HepG2 (cell line): ENCODE results near the gene KCTD18. TPM values are rescaled to one million over a fixed set of nuclear protein-coding genes. Genes with fewer than 3 reads are reported as not detected.
A peak's percentile ranks its signal among the peaks of the same experiment; 100 is the strongest.

ENCODE experiments used
- ATAC-seq: fragments of 200-7000 bp; cut with Tn5 transposase; 3 replicates; pipeline ENCODE4 v1.9.1; 2020; ENCODE audit warnings: mild to moderate bottlenecking, moderate library complexity
- BruUV-seq: library from RNA; stranded (reverse); fragments of 400-500 nt; replicated peaks from 2 replicates; lab custom pipeline; 2021; lab: Mats Ljungman, UMichigan
- CTCF ChIA-PET: fragments of 300-600 bp; formaldehyde crosslinking; extraction: SDS; loops from one replicate; lab custom pipeline; 2021; ENCODE audit warnings: low total read pairs, inconsistent platforms, low intra/inter-chr PET ratio; lab: Yijun Ruan, JAX
- POLR2A ChIA-PET: fragments of 350-600 bp; sonication (Branson Sonifier 250); formaldehyde crosslinking; loops from one replicate; lab custom pipeline; 2020; ENCODE audit warnings: antibody characterized with exemption, inconsistent platforms; lab: Yijun Ruan, JAX
- DNase-seq: peaks from one replicate; pipeline ENCODE4 v3.0.0-alpha.2; 2015; ENCODE audit warnings: low spot score
- FAIRE-seq: peaks from 3 replicates; lab custom pipeline; 2011; peaks lifted over from hg19 to GRCh38; lab: Jason Lieb, UNC
- H2AFZ ChIP-seq: one replicate; pipeline ENCODE4 v1.6.1; 2011; ENCODE audit warnings: low read length, inconsistent platforms
- H3K27ac ChIP-seq: fragments of 300-600 bp; 3 replicates; pipeline ENCODE4 v1.8.0; 2011; ENCODE audit warnings: mixed run types, mild to moderate bottlenecking, mixed read lengths, low read length, inconsistent platforms; ENCODE audit not compliant: insufficient read depth; ENCODE audit errors: extremely low read length
- H3K27me3 ChIP-seq, 2 experiments: fragments of 200-600 bp in 1 of 2; 2 replicates in 1 of 2; 3 replicates in 1 of 2; pipeline versions ENCODE4 v1.6.0 to v1.8.0; 2011; ENCODE audit warnings: low read length in 2 of 2, mild to moderate bottlenecking in 2 of 2, moderate library complexity in 2 of 2, inconsistent platforms in 1 of 2; ENCODE audit not compliant: insufficient read depth in 2 of 2, control insufficient read depth in 1 of 2
- H3K36me3 ChIP-seq, 2 experiments: fragments of 200-600 bp in 1 of 2; replicated peaks in 1 of 2; 2 replicates in 1 of 2; 3 replicates in 1 of 2; pipeline versions ENCODE4 v1.5.1 to v1.8.0; 2011; ENCODE audit warnings: low read length in 2 of 2, inconsistent platforms in 1 of 2; ENCODE audit not compliant: insufficient read depth in 2 of 2, control insufficient read depth in 1 of 2
- H3K4me1 ChIP-seq: 2 replicates; pipeline ENCODE4 v1.5.1; 2012; ENCODE audit warnings: low read length, inconsistent platforms; ENCODE audit not compliant: insufficient read depth
- H3K4me2 ChIP-seq: 2 replicates; pipeline ENCODE4 v1.6.0; 2011; ENCODE audit warnings: low read depth, low read length, inconsistent platforms
- H3K4me3 ChIP-seq, 3 experiments: fragments of 200-600 bp in 1 of 3; sonication (generic), shearing (Covaris generic) in 1 of 3; replicated peaks in 1 of 3; 2 replicates each; pipeline ENCODE4 v1.5.1; 2011 to 2016; ENCODE audit warnings: low read length in 3 of 3, inconsistent platforms in 2 of 3, low read depth in 2 of 3, mild to moderate bottlenecking in 2 of 3, control low read depth in 1 of 3, mixed read lengths in 1 of 3; ENCODE audit not compliant: insufficient read depth in 1 of 3
- H3K79me2 ChIP-seq: one replicate; pipeline ENCODE4 v1.6.1; 2011; ENCODE audit warnings: low read length, inconsistent platforms; ENCODE audit not compliant: insufficient read depth
- H3K9ac ChIP-seq: 2 replicates; pipeline ENCODE4 v1.6.0; 2011; ENCODE audit warnings: mild to moderate bottlenecking, low read depth, low read length, inconsistent platforms; ENCODE audit not compliant: insufficient read depth
- H3K9me3 ChIP-seq: 2 replicates; pipeline ENCODE4 v1.5.1; 2012; ENCODE audit warnings: mild to moderate bottlenecking, low read length
- H4K20me1 ChIP-seq: 2 replicates; pipeline ENCODE4 v1.6.0; 2011; ENCODE audit warnings: inconsistent platforms, mild to moderate bottlenecking, low read length, moderate library complexity; ENCODE audit not compliant: insufficient read depth
- CREM ChIP-seq, 2 experiments: sonication (generic) in 1 of 2; formaldehyde crosslinking in 1 of 2; IDR thresholded peaks; 2 replicates each; pipeline versions ENCODE4 v1.4.0 to v1.6.1; 2016 to 2020; ENCODE audit warnings: antibody characterized with exemption in 1 of 2, mild to moderate bottlenecking in 1 of 2, missing genetic modification reagents in 1 of 2
- EEA1 ChIP-seq: sonication (generic); formaldehyde crosslinking; IDR thresholded peaks from 2 replicates; pipeline ENCODE4 v1.5.1; 2020; ENCODE audit warnings: mild to moderate bottlenecking, missing genetic modification reagents, borderline replicate concordance
- HNF4G ChIP-seq, 2 experiments: sonication (generic) in 1 of 2; formaldehyde crosslinking in 1 of 2; IDR thresholded peaks; 2 replicates each; pipeline versions ENCODE4 v1.4.0 to v1.6.1; 2011 to 2020; ENCODE audit warnings: borderline replicate concordance in 2 of 2, low read depth in 2 of 2, mild to moderate bottlenecking in 2 of 2, low read length in 1 of 2, missing genetic modification reagents in 1 of 2, moderate library complexity in 1 of 2
- IKZF4 ChIP-seq: sonication (generic); formaldehyde crosslinking; IDR thresholded peaks from 2 replicates; pipeline ENCODE4 v1.5.1; 2020; ENCODE audit warnings: borderline replicate concordance, mild to moderate bottlenecking, low read depth, missing genetic modification reagents; ENCODE audit errors: not compliant biosample characterization
- KLF11 ChIP-seq: IDR thresholded peaks from 2 replicates; pipeline ENCODE4 v1.6.1; 2016; ENCODE audit warnings: missing compliant biosample characterization
- KLF12 ChIP-seq: sonication (generic); formaldehyde crosslinking; IDR thresholded peaks from 2 replicates; pipeline ENCODE4 v1.4.0; 2020; ENCODE audit warnings: missing genetic modification reagents, borderline replicate concordance
- LCORL ChIP-seq, 2 experiments: fragments of 450-650 bp in 1 of 2; sonication (generic) in 1 of 2; formaldehyde crosslinking in 1 of 2; IDR thresholded peaks; 2 replicates each; pipeline versions ENCODE4 v1.5.0 to v1.6.1; 2017 to 2020; ENCODE audit warnings: antibody characterized with exemption in 1 of 2, missing genetic modification reagents in 1 of 2
- PATZ1 ChIP-seq: sonication (generic); formaldehyde crosslinking; IDR thresholded peaks from 2 replicates; pipeline ENCODE4 v1.4.0; 2020; ENCODE audit warnings: missing genetic modification reagents
- RBAK ChIP-seq: sonication (generic); formaldehyde crosslinking; IDR thresholded peaks from 2 replicates; pipeline ENCODE4 v1.5.1; 2020; ENCODE audit warnings: mild to moderate bottlenecking, missing genetic modification reagents
- RBFOX2 ChIP-seq: fragments of 200-400 bp; formaldehyde crosslinking; IDR thresholded peaks from 2 replicates; pipeline ENCODE4 v1.6.1; 2017; ENCODE audit warnings: low read depth, mild to moderate bottlenecking, low read length
- SMYD3 ChIP-seq: sonication (generic); formaldehyde crosslinking; IDR thresholded peaks from 2 replicates; pipeline ENCODE4 v1.8.1; 2023; ENCODE audit warnings: mild to moderate bottlenecking, missing genetic modification reagents
- TAF15 ChIP-seq: fragments of 200-400 bp; formaldehyde crosslinking; IDR thresholded peaks from one replicate; pipeline ENCODE4 v1.6.1; 2018; ENCODE audit warnings: mild to moderate bottlenecking, low read depth, low read length; ENCODE audit not compliant: poor library complexity, severe bottlenecking
- ZNF224 ChIP-seq: sonication (generic); formaldehyde crosslinking; IDR thresholded peaks from 2 replicates; pipeline ENCODE4 v1.5.0; 2020; ENCODE audit warnings: mild to moderate bottlenecking, missing genetic modification reagents
- ZNF251 ChIP-seq: sonication (generic); formaldehyde crosslinking; IDR thresholded peaks from 2 replicates; pipeline ENCODE4 v1.9.0; 2021; ENCODE audit warnings: mild to moderate bottlenecking, missing genetic modification reagents
- ZNF280D ChIP-seq: sonication (generic); formaldehyde crosslinking; IDR thresholded peaks from 2 replicates; pipeline ENCODE4 v1.5.1; 2020; ENCODE audit warnings: mild to moderate bottlenecking, missing genetic modification reagents
- ZNF580 ChIP-seq: IDR thresholded peaks from 2 replicates; pipeline ENCODE4 v1.6.1; 2016; ENCODE audit warnings: low read depth, borderline replicate concordance
- ZNF83 ChIP-seq: sonication (generic); formaldehyde crosslinking; IDR thresholded peaks from 2 replicates; pipeline ENCODE4 v1.4.0; 2020; ENCODE audit warnings: missing genetic modification reagents, mild to moderate bottlenecking, borderline replicate concordance
- WGBS: methylation state at CpG from one replicate; pipeline ENCODE4 v1.1.6; 2017; ENCODE audit warnings: low lambda C conversion rate; 5-methylcytosine and 5-hydroxymethylcytosine counted together
- in situ Hi-C: cut with HindIII; loops from 2 replicates; pipeline ENCODE4 v1.10.0; 2017; ENCODE audit warnings: low pct_unique_long_range_greater_than_20kb; ENCODE audit not compliant: extremely low pct_ligation_motif_present
- intact Hi-C: fragments of 100-400 bp; cut with micrococcal nuclease; formaldehyde crosslinking; loops from one replicate; pipeline ENCODE4 v1.10.0; 2022; ENCODE audit not compliant: unreplicated experiment
- polyA plus RNA-seq, 8 experiments: library from polyadenylated mRNA; depleted of rRNA in 3 of 8; stranded (reverse) in 7 of 8; unstranded in 1 of 8; fragments of >200 nt; fragmentation: Illumina TruSeq in 4 of 8; extraction: Trizol in 4 of 8; gene quantifications; 2 replicates each; pipeline versions ENCODE4 v1.2.1 to v1.2.3, GENCODE V29; 2011 to 2016; ENCODE audit warnings: low read depth in 4 of 8, missing spikeins in 1 of 8, mixed read lengths in 1 of 8; ENCODE audit not compliant: insufficient read depth in 1 of 8
- total RNA-seq, 5 experiments: library from RNA; depleted of rRNA; stranded (reverse); fragments of >200 nt; fragmentation: Illumina TruSeq; extraction: Trizol; gene quantifications; 2 replicates each; pipeline ENCODE4 v1.2.3, GENCODE V29; 2016; ENCODE audit warnings: low read depth in 1 of 5

Gene KCTD18
- total and polyA plus RNA-seq, 2 of the 13 experiments (the other 11 are each of a cell fraction or from before 2014, with no cell fraction given), result 2.2 to 7.1 TPM

GRCh38 chr2:200483729-200484198, 26.1 kb downstream of the KCTD18 start:
- ChIA-PET CTCF (interaction anchor here (1.0 to 1.4 kb wide), 4 partner anchors 26 to 504 kb away, joined by 5 to 6 read pairs (median 6); partner anchors contain the start of gene KCTD18), POLR2A (interaction anchor here (1.1 to 3.0 kb wide), 4 partner anchors 26 to 508 kb away, joined by 3 to 9 read pairs (median 4); partner anchors contain the start of gene KCTD18)
- Histone ChIP-seq H3K79me2 (no peaks in the 10 kb centered on the region), H3K4me2 (no peak overlapping the region), H3K27me3 (no peaks in the 10 kb centered on the region), H3K4me1 (peaks cover 68% of the 10 kb centered on the region), H3K9me3 (no peaks in the 10 kb centered on the region), H3K4me3 (no peak overlapping the region), H3K9ac (no peak overlapping the region), H4K20me1 (no peaks in the 10 kb centered on the region), H3K27ac (no peak overlapping the region), H2AFZ (no peak overlapping the region), H3K36me3 (peaks cover 9 to 10% of the 10 kb centered on the region in 2 experiments; a peak in 2 of 5 replicates)
- BruUV-seq, result no TSS peak
- in situ Hi-C loops (loop anchor here (10.0 kb wide), 2 partner anchors 221 to 509 kb away; no protein-coding TSS in a partner anchor), intact Hi-C loops (loop anchor here (1.0 to 10.0 kb wide), 3 partner anchors 27 to 251 kb away; partner anchors contain the start of gene KCTD18)
- ATAC-seq (peak; percentile 86), FAIRE-seq (peak; percentile 48), DNase-seq (peak; percentile 64)
- WGBS, result 27% methylated on average over 4 of the region's 4 CpGs
- TF ChIP-seq TAF15 (no peak), HNF4G (IDR thresholded peaks at IDR 0.05; ENCODE audit: borderline replicate concordance, low read depth, low read length) (no peak), HNF4G (CRISPR knock-in tag; IDR thresholded peaks at IDR 0.05; ENCODE audit: borderline replicate concordance, low read depth) (no peak), ZNF280D (CRISPR knock-in tag) (no peak), ZNF251 (peak; percentile 38; the same call in 1 of the 2 replicates), KLF11 (CRISPR knock-in tag) (no peak), CREM (IDR thresholded peaks at IDR 0.05) (no peak), CREM (CRISPR knock-in tag; IDR thresholded peaks at IDR 0.05) (no peak), ZNF83 (CRISPR knock-in tag) (no peak), RBAK (CRISPR knock-in tag) (no peak), PATZ1 (CRISPR knock-in tag) (peak; percentile 50; the same call in 1 of the 2 replicates), RBFOX2 (no peak), LCORL (IDR thresholded peaks at IDR 0.05) (no peak), LCORL (CRISPR knock-in tag; IDR thresholded peaks at IDR 0.05) (no peak), ZNF580 (CRISPR knock-in tag) (peak; percentile 66; the same call in 1 of the 2 replicates), ZNF224 (peak; percentile 70; the same call in 1 of the 2 replicates), IKZF4 (CRISPR knock-in tag) (no peak), KLF12 (CRISPR knock-in tag) (no peak), SMYD3 (CRISPR knock-in tag) (no peak), EEA1 (no peak)
